ENCODE results near the gene CACNA1C. TPM values are rescaled to one million over a fixed set of nuclear protein-coding genes. Genes with fewer than 3 reads are reported as not detected.

Gene CACNA1C
- total RNA-seq, 4 donors from 2014 or later = 2.9 to 5.3 (median 4.3) TPM

- no peak for TF ChIP-seq CTCF (IDR thresholded peaks at IDR 0.05; ENCODE audit: low read depth)
Observed at GRCh38 chr12:2616763-2617162, 564.0 kb downstream of the CACNA1C start.

- no peak for TF ChIP-seq CTCF (IDR thresholded peaks at IDR 0.05; ENCODE audit: low read depth)
Observed at GRCh38 chr12:2617365-2617764, 564.6 kb downstream of the CACNA1C start.

- TF ChIP-seq CTCF (IDR thresholded peaks at IDR 0.05; ENCODE audit: low read depth) = no peak
Observed at GRCh38 chr12:2618291-2618995, 565.7 kb downstream of the CACNA1C start.

GRCh38 chr12:2619136-2619535 is 566.3 kb downstream of the CACNA1C start:
- no peak for TF ChIP-seq CTCF (IDR thresholded peaks at IDR 0.05; ENCODE audit: low read depth)

GRCh38 chr12:2622460-2622859 is 569.7 kb downstream of the CACNA1C start:
- TF ChIP-seq CTCF (IDR thresholded peaks at IDR 0.05; ENCODE audit: low read depth) = no peak

- no peak for TF ChIP-seq CTCF (IDR thresholded peaks at IDR 0.05; ENCODE audit: low read depth)
Observed at GRCh38 chr12:2623472-2623871, 570.7 kb downstream of the CACNA1C start.

- TF ChIP-seq CTCF (IDR thresholded peaks at IDR 0.05; ENCODE audit: low read depth) = no peak
Observed at GRCh38 chr12:2624543-2625288, 571.9 kb downstream of the CACNA1C start.
